Ovary (tissue), 3 donors: Measurements from ENCODE around the gene BAZ1A.
"Not testable (repeated sequence)": the region's sequence is repeated elsewhere in the genome, so short reads cannot be mapped to it uniquely, and the experiment has no call there.

Experiments used
- EP300 ChIP-seq: sonication (generic); formaldehyde crosslinking; IDR thresholded peaks from one replicate; pipeline ENCODE4 v1.6.1; 2017; ENCODE audit warnings: antibody characterized with exemption
- TF ChIP-seq, protein P1 (sequence below), 3 donors: fragments of 450-650 bp in 2 of 3; fragments of 200-600 bp in 1 of 3; IDR thresholded peaks; one replicate each; pipeline versions ENCODE4 v1.5.1 to v1.8.0; 2016 to 2022; ENCODE audit warnings: antibody characterized with exemption in 3 of 3, mild to moderate bottlenecking in 1 of 3
- donor health status: DM: no; HTN: no; CAD: no.

DNA sequence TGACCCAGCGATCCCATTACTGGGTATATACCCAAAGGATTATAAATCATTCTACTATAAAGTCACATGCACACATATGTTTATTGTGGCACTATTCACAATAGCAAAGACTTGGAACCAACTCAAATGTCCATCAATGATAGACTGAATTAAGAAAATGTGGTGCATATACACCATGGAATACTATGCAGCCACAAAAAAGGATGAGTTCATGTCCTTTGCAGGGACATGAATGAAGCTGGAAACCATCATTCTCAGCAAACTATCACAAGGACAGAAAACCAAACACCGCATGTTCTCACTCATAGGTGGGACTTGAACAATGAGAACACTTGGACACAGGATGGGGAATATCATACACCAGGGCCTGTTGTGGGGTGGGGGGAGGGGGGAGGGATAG, 76.3 kb downstream of the BAZ1A start:
- TF ChIP-seq EP300: not testable (repeated sequence)
- TF ChIP-seq, protein P1, sequence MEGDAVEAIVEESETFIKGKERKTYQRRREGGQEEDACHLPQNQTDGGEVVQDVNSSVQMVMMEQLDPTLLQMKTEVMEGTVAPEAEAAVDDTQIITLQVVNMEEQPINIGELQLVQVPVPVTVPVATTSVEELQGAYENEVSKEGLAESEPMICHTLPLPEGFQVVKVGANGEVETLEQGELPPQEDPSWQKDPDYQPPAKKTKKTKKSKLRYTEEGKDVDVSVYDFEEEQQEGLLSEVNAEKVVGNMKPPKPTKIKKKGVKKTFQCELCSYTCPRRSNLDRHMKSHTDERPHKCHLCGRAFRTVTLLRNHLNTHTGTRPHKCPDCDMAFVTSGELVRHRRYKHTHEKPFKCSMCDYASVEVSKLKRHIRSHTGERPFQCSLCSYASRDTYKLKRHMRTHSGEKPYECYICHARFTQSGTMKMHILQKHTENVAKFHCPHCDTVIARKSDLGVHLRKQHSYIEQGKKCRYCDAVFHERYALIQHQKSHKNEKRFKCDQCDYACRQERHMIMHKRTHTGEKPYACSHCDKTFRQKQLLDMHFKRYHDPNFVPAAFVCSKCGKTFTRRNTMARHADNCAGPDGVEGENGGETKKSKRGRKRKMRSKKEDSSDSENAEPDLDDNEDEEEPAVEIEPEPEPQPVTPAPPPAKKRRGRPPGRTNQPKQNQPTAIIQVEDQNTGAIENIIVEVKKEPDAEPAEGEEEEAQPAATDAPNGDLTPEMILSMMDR (IDR thresholded peaks at IDR 0.05): not testable (repeated sequence)
